WTC11 (cell line): ENCODE data around the gene FCHSD2. TPM values are rescaled to one million over a fixed set of nuclear protein-coding genes. Genes with fewer than 3 reads are reported as not detected.

Experiments used
- ATAC-seq: fragments of 200-7000 bp; cut with Tn5 transposase; 2 replicates; pipeline ENCODE4 v1.10.0; 2021; ENCODE audit warnings: mild to moderate bottlenecking, moderate library complexity
- CTCF ChIA-PET: fragments of 300-600 bp; sonication (Branson Sonifier 250); formaldehyde crosslinking; loops from one replicate; lab custom pipeline; 2021; ENCODE audit warnings: antibody characterized with exemption; lab: Charles Lee
- POLR2A ChIA-PET: fragments of 350-600 bp; sonication (Branson Sonifier 250); formaldehyde crosslinking; loops from one replicate; lab custom pipeline; 2021; ENCODE audit warnings: antibody characterized with exemption; lab: Charles Lee
- DNase-seq: peaks from one replicate; pipeline ENCODE4 v3.0.0; 2021; ENCODE audit warnings: low spot score
- H3K27ac Mint-ChIP-seq: 2 replicates; pipeline ENCODE4 v1.8.0; 2021; ENCODE audit warnings: mixed read lengths
- H3K27me3 Mint-ChIP-seq: 2 replicates; pipeline ENCODE4 v1.8.0; 2021; ENCODE audit warnings: low read depth, mild to moderate bottlenecking, moderate library complexity, mixed read lengths
- H3K36me3 Mint-ChIP-seq: 2 replicates; pipeline ENCODE4 v1.8.0; 2021; ENCODE audit warnings: mixed read lengths
- H3K4me1 Mint-ChIP-seq: 2 replicates; pipeline ENCODE4 v1.8.0; 2022; ENCODE audit warnings: mixed read lengths
- H3K4me3 Mint-ChIP-seq: 2 replicates; pipeline ENCODE4 v1.8.0; 2021; ENCODE audit warnings: mild to moderate bottlenecking, moderate library complexity, mixed read lengths
- H3K9me3 Mint-ChIP-seq: 2 replicates; pipeline ENCODE4 v1.8.0; 2021; ENCODE audit warnings: mixed read lengths
- ATF1 ChIP-seq: sonication (generic); formaldehyde crosslinking; IDR thresholded peaks from 2 replicates; pipeline ENCODE4 v1.8.1; 2023; ENCODE audit warnings: mild to moderate bottlenecking, moderate library complexity, missing genetic modification reagents
- ATF3 ChIP-seq: sonication (generic); formaldehyde crosslinking; conservative IDR thresholded peaks from 2 replicates; pipeline ENCODE4 v1.8.1; 2022; ENCODE audit warnings: mild to moderate bottlenecking, missing genetic modification reagents
- ATF6 ChIP-seq: sonication (generic); formaldehyde crosslinking; IDR thresholded peaks from 2 replicates; pipeline ENCODE4 v1.8.1; 2023; ENCODE audit warnings: mild to moderate bottlenecking, missing genetic modification reagents
- E2F5 ChIP-seq: sonication (generic); formaldehyde crosslinking; IDR thresholded peaks from 2 replicates; pipeline ENCODE4 v1.8.1; 2022; ENCODE audit warnings: mild to moderate bottlenecking, moderate library complexity, missing genetic modification reagents
- ESRRA ChIP-seq: sonication (generic); formaldehyde crosslinking; IDR thresholded peaks from 2 replicates; pipeline ENCODE4 v1.8.1; 2022; ENCODE audit warnings: mild to moderate bottlenecking, missing genetic modification reagents, borderline replicate concordance
- FOXJ3 ChIP-seq: sonication (generic); formaldehyde crosslinking; IDR thresholded peaks from 2 replicates; pipeline ENCODE4 v1.9.0; 2021; ENCODE audit warnings: missing genetic modification reagents, mild to moderate bottlenecking, borderline replicate concordance
- HMGA2 ChIP-seq: fragments of 250-450 bp; sonication (Bioruptor Pico); IDR thresholded peaks from 2 replicates; pipeline ENCODE4 v1.4.0; 2021; ENCODE audit warnings: mild to moderate bottlenecking, moderate library complexity
- MLX ChIP-seq: sonication (generic); formaldehyde crosslinking; IDR thresholded peaks from 2 replicates; pipeline ENCODE4 v1.8.1; 2023; ENCODE audit warnings: mild to moderate bottlenecking, missing genetic modification reagents, moderate library complexity
- NR1H2 ChIP-seq: sonication (generic); formaldehyde crosslinking; IDR thresholded peaks from 2 replicates; pipeline ENCODE4 v1.9.0; 2021; ENCODE audit warnings: mild to moderate bottlenecking, moderate library complexity, missing genetic modification reagents
- OVOL2 ChIP-seq: fragments of 250-450 bp; sonication (Bioruptor Pico); IDR thresholded peaks from 2 replicates; pipeline ENCODE4 v1.9.0; 2021; ENCODE audit warnings: mild to moderate bottlenecking, borderline replicate concordance
- PREB ChIP-seq: sonication (generic); formaldehyde crosslinking; IDR thresholded peaks from 2 replicates; pipeline ENCODE4 v1.8.1; 2022; ENCODE audit warnings: mild to moderate bottlenecking, missing genetic modification reagents, moderate library complexity, borderline replicate concordance
- SMAD3 ChIP-seq: sonication (generic); formaldehyde crosslinking; IDR thresholded peaks from 2 replicates; pipeline ENCODE4 v1.8.0; 2022; ENCODE audit warnings: missing genetic modification reagents, mild to moderate bottlenecking, borderline replicate concordance
- SOX15 ChIP-seq: fragments of 250-450 bp; sonication (Bioruptor Pico); IDR thresholded peaks from 2 replicates; pipeline ENCODE4 v1.9.0; 2021; ENCODE audit warnings: mild to moderate bottlenecking
- TCF7 ChIP-seq: sonication (generic); formaldehyde crosslinking; IDR thresholded peaks from 2 replicates; pipeline ENCODE4 v1.8.0; 2022; ENCODE audit warnings: mild to moderate bottlenecking, low read depth, missing genetic modification reagents, moderate library complexity
- ZMAT4 ChIP-seq: fragments of 250-450 bp; sonication (Bioruptor Pico); IDR thresholded peaks from 2 replicates; pipeline ENCODE4 v1.9.0; 2021; ENCODE audit warnings: mild to moderate bottlenecking
- ZNF317 ChIP-seq: sonication (generic); formaldehyde crosslinking; IDR thresholded peaks from 2 replicates; pipeline ENCODE4 v1.8.1; 2023; ENCODE audit warnings: low read depth, mild to moderate bottlenecking, moderate library complexity, missing genetic modification reagents, borderline replicate concordance
- ZNF425 ChIP-seq: fragments of 250-450 bp; sonication (Bioruptor Pico); conservative IDR thresholded peaks from 2 replicates; pipeline ENCODE4 v1.9.0; 2021; ENCODE audit warnings: mild to moderate bottlenecking
- ZNF532 ChIP-seq: fragments of 250-450 bp; sonication (Bioruptor Pico); IDR thresholded peaks from 2 replicates; pipeline ENCODE4 v1.9.0; 2021; ENCODE audit warnings: mild to moderate bottlenecking, borderline replicate concordance
- total RNA-seq: library from RNA; stranded (reverse); gene quantifications from 3 replicates; pipeline ENCODE4 v1.2.3, GENCODE V29; 2021

FCHSD2 gene
- total RNA-seq, 1 experiment from 2014 or later: 10.1 TPM

GRCh38 chr11:73158356-73159051 is 16.4 kb upstream of the FCHSD2 start (continued):
- TF ChIP-seq ZNF532 (CRISPR knock-in tag): no peak

GRCh38 chr11:73157101-73158010 is 15.2 kb upstream of the FCHSD2 start:
- CTCF ChIA-PET: interaction anchor here (0.9 to 1.9 kb wide), 5 partner anchors 12 to 363 kb away, joined by 3 to 9 read pairs (median 4); partner anchors contain the start of genes FCHSD2 and STARD10
- H3K4me1 Mint-ChIP-seq: peaks cover 18% of the 10 kb centered on the region
- H3K36me3 Mint-ChIP-seq: no peaks in the 10 kb centered on the region
- POLR2A ChIA-PET: no interaction called here
- TF ChIP-seq OVOL2 (CRISPR knock-in tag) (no peak), ATF1 (CRISPR knock-in tag) (no peak), ZNF425 (no peak), ESRRA (CRISPR knock-in tag) (no peak), MLX (CRISPR knock-in tag) (no peak), ZNF317 (no peak), FOXJ3 (CRISPR knock-in tag) (no peak), HMGA2 (no peak), SMAD3 (CRISPR knock-in tag) (no peak)
- TF ChIP-seq, all 79 proteins: peak for 0
- H3K4me3 Mint-ChIP-seq: no peak overlapping the region
- no peak overlapping the region for H3K27ac Mint-ChIP-seq
- peaks cover 9% of the 10 kb centered on the region for H3K9me3 Mint-ChIP-seq
- DNase-seq (no peak), ATAC-seq (no peak)
- no peaks in the 10 kb centered on the region; the same call in 1 of the 2 replicates for H3K27me3 Mint-ChIP-seq

GRCh38 chr11:73156686-73157085 is 14.6 kb upstream of the FCHSD2 start:
- ChIA-PET CTCF (interaction anchor here (0.9 kb wide), 1 partner anchor 14 kb away, joined by 4 read pairs; the partner anchor contains the start of gene FCHSD2), POLR2A (no interaction called here)
- ATAC-seq (no peak), DNase-seq (no peak)
- no peaks in the 10 kb centered on the region for H3K36me3 Mint-ChIP-seq
- peaks cover 21% of the 10 kb centered on the region for H3K4me1 Mint-ChIP-seq
- H3K9me3 Mint-ChIP-seq: peaks cover 9% of the 10 kb centered on the region
- H3K27ac Mint-ChIP-seq: no peak overlapping the region
- no peak overlapping the region for H3K4me3 Mint-ChIP-seq
- no peaks in the 10 kb centered on the region; the same call in 1 of the 2 replicates for H3K27me3 Mint-ChIP-seq
- TF ChIP-seq ATF3 (CRISPR knock-in tag): no peak
- no peak for TF ChIP-seq ZMAT4 (CRISPR knock-in tag)
- no peak for TF ChIP-seq ATF6
- TF ChIP-seq NR1H2 (CRISPR knock-in tag): no peak
- TF ChIP-seq E2F5: no peak
- TF ChIP-seq PREB: no peak
- TF ChIP-seq SMAD3 (CRISPR knock-in tag): no peak
- no peak for TF ChIP-seq SOX15 (CRISPR knock-in tag)
- no peak for TF ChIP-seq TCF7 (CRISPR knock-in tag)
